HL-60 (cell line): Measurements from ENCODE around the gene GDPD5.

ENCODE experiments used
- GABPA ChIP-seq: IDR thresholded peaks from 2 replicates; pipeline ENCODE4 v1.6.1; 2012; ENCODE audit warnings: low read depth
- POLR2AphosphoS5 ChIP-seq: IDR thresholded peaks from 2 replicates; pipeline ENCODE4 v1.6.1; 2012; ENCODE audit warnings: low read depth
- REST ChIP-seq: IDR thresholded peaks from 2 replicates; pipeline ENCODE4 v1.6.1; 2012; ENCODE audit warnings: low read depth; ENCODE audit not compliant: insufficient replicate concordance
- TF ChIP-seq, protein P1 (sequence below): IDR thresholded peaks from one replicate; pipeline ENCODE4 v1.5.1; 2011; ENCODE audit warnings: low read length, control low read depth, inconsistent platforms; ENCODE audit not compliant: insufficient read depth

- TF ChIP-seq, protein P1, sequence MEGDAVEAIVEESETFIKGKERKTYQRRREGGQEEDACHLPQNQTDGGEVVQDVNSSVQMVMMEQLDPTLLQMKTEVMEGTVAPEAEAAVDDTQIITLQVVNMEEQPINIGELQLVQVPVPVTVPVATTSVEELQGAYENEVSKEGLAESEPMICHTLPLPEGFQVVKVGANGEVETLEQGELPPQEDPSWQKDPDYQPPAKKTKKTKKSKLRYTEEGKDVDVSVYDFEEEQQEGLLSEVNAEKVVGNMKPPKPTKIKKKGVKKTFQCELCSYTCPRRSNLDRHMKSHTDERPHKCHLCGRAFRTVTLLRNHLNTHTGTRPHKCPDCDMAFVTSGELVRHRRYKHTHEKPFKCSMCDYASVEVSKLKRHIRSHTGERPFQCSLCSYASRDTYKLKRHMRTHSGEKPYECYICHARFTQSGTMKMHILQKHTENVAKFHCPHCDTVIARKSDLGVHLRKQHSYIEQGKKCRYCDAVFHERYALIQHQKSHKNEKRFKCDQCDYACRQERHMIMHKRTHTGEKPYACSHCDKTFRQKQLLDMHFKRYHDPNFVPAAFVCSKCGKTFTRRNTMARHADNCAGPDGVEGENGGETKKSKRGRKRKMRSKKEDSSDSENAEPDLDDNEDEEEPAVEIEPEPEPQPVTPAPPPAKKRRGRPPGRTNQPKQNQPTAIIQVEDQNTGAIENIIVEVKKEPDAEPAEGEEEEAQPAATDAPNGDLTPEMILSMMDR, result no peak
- TF ChIP-seq POLR2AphosphoS5 (no peak), REST (no peak), GABPA (no peak)
Observed at GRCh38 chr11:75447415-75447814, 78.3 kb downstream of the GDPD5 start.
